NCI-H446 treated with DMSO at 0.1 percent for 48 hours (cell line): ENCODE results near the gene TOP3A.

Experiments used
- DNase-seq: peaks from one replicate; lab custom pipeline; 2025; lab: John Stamatoyannopoulos, UW

Gene TOP3A

DNA sequence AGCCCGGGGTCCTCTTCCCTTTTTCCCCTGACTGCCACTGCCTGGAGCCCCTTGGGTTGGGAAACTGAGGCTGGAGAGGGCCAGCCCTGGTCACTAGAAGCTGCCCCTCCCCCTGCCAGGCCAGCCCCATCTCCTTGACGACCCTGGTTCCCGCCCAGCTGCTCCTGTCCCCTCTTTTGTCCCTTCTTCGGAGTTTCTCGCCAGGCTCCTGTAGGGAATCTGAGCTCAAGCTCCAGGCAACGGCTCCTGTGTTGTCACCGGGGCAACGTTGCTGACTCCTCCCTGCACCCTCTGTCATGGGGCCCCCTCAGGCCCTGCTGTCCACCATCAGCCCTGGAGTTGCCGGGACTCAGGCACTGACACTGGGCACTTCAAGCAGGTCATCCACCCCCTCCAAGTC, 83.6 kb downstream of the TOP3A start:
- DNase-seq, result no peak

- no peak for DNase-seq
Observed at GRCh38 chr17:18230288-18231141, 84.3 kb downstream of the TOP3A start.

DNA sequence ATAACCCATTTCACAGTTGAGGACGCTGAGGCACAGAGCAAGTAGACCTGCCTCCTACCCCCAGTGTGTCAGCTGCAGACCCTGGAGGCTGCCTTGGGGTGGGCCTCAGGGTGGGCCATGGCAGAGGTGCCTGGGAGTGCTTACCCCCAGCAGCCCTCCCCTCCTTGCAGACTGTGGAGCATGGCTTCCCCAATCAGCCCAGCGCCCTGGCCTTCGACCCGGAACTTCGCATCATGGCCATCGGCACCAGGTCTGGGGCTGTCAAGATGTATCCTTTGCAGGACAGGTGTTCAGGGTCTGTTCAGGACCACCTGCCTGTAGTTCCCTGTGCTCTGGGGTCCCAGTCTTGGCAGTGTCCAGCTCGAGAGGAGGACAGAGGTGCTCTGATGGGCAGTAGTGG, 85.0 kb downstream of the TOP3A start:
- DNase-seq, result no peak

- DNase-seq, result no peak
Observed at GRCh38 chr17:18229254-18229653, 85.5 kb downstream of the TOP3A start.

- no peak for DNase-seq
Observed at GRCh38 chr17:18228176-18228682, 86.6 kb downstream of the TOP3A start.

DNA sequence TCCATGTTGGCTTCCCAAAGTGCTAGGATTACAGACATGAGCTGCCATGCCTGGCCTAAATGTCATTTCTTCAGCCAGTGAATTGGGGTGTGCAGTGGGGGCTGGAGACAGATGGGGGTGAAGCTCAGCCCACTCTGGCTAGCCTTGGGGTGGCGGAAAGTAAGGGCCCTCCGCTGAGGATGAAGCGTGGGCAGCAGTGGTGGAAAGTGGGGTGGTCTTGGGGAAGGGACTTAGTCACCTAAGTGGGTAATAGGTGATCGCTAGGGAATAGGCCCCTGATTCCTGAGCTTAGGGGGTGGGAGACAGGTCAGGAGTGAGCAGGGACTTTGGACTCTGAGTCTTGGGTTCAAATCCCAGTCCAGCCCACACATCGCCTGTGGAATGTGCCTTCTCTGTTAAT, 87.2 kb downstream of the TOP3A start:
- no peak for DNase-seq

- DNase-seq, result no peak
Observed at GRCh38 chr17:18226284-18226945, 88.4 kb downstream of the TOP3A start.

DNA sequence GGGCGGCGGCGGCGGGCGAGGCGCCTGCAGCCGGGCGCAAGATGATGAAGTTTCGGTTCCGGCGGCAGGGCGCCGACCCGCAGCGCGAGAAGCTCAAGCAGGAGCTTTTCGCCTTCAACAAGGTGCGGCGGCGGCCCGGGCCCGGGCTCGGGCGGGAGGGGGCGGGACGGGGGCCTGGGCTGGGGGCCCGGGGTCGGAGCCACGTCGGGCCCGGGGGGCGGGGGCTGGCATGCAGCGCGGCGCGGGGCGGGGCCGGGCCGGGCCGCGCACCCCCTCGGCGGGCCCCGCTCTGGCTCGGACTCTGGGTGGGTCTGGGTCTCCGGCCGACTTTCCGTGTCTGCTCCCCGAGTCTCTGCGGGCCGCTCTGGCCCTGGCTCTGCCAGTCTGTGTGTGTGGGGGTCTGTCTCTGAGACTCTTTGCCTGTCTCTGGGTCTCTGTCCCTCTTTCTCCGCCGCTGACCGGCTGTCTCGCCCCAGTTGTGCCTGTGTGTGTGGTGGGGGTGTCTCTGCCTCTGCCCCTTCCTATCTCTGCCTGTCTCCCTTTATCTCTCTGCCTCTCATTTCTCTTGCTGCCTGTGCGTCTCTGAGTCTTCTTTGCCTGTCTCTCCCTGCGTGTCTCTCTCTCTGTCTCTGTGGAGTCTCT, 89.0 kb downstream of the TOP3A start:
- DNase-seq, result no peak

DNA sequence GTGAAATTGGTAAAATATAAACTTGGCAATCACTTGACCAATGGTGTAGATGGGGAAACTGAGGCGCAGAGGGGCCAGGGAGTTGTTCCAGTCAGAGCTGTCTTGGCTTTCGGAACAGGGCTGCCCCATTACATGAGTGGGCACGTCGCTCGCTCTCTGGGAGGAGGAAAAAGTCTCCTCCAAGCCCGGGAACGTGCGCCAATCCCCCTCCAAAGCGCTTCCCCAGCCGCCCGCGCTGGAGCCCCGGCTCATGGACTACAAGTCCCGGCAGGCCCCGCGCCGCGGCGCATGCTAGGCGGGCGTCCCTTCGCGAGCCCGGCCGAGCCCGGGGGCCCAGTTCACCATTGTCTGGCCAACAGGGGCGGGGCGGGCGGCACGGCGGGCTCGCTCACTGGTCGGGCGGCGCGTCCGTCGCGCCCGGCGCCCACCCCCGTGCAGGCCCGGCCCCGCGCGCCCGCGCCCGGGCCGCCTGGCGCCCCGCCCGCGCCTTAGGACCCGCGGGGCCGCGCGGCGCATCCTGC, 89.6 kb downstream of the TOP3A start, which contains the start of gene LLGL1:
Gene LLGL1 (plus strand): TSS at position 515 of the 521 bp plus-strand sequence. CDS start 48 bp downstream, outside the sequence.
- peak; percentile 86 for DNase-seq

GRCh38 chr17:18224387-18225120, 90.2 kb downstream of the TOP3A start:
- no peak for DNase-seq

DNA sequence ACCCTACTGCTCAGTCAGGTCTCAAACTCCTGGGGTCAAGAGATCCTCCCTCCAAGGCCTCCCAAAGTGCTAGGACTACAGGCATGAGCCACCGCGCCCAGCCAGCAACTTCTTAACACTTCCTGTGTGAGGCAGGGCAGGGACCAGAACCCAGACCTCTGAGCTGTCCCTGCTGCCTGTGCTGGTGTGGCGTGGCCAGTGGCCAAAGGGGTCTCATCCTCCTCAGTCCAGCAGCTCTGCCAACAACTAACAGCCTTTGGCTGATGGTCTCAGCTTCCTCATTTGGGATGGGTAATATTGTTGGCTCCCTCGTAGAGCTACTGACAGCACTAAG, 90.8 kb downstream of the TOP3A start:
- DNase-seq, result no peak
